WTC11 (cell line): ENCODE results near the gene IGFBP2. TPM values are rescaled to one million over a fixed set of nuclear protein-coding genes. Genes with fewer than 3 reads are reported as not detected.

ENCODE experiments used
- ATAC-seq: fragments of 200-7000 bp; cut with Tn5 transposase; 2 replicates; pipeline ENCODE4 v1.10.0; 2021; ENCODE audit warnings: mild to moderate bottlenecking, moderate library complexity
- CTCF ChIA-PET: fragments of 300-600 bp; sonication (Branson Sonifier 250); formaldehyde crosslinking; loops from one replicate; lab custom pipeline; 2021; ENCODE audit warnings: antibody characterized with exemption; lab: Charles Lee
- POLR2A ChIA-PET: fragments of 350-600 bp; sonication (Branson Sonifier 250); formaldehyde crosslinking; loops from one replicate; lab custom pipeline; 2021; ENCODE audit warnings: antibody characterized with exemption; lab: Charles Lee
- DNase-seq: peaks from one replicate; pipeline ENCODE4 v3.0.0; 2021; ENCODE audit warnings: low spot score
- H3K27ac Mint-ChIP-seq: 2 replicates; pipeline ENCODE4 v1.8.0; 2021; ENCODE audit warnings: mixed read lengths
- H3K27me3 Mint-ChIP-seq: 2 replicates; pipeline ENCODE4 v1.8.0; 2021; ENCODE audit warnings: low read depth, mild to moderate bottlenecking, moderate library complexity, mixed read lengths
- H3K36me3 Mint-ChIP-seq: 2 replicates; pipeline ENCODE4 v1.8.0; 2021; ENCODE audit warnings: mixed read lengths
- H3K4me1 Mint-ChIP-seq: 2 replicates; pipeline ENCODE4 v1.8.0; 2022; ENCODE audit warnings: mixed read lengths
- H3K4me3 Mint-ChIP-seq: 2 replicates; pipeline ENCODE4 v1.8.0; 2021; ENCODE audit warnings: mild to moderate bottlenecking, moderate library complexity, mixed read lengths
- H3K9me3 Mint-ChIP-seq: 2 replicates; pipeline ENCODE4 v1.8.0; 2021; ENCODE audit warnings: mixed read lengths
- ATF6 ChIP-seq: sonication (generic); formaldehyde crosslinking; IDR thresholded peaks from 2 replicates; pipeline ENCODE4 v1.8.1; 2023; ENCODE audit warnings: mild to moderate bottlenecking, missing genetic modification reagents
- E2F4 ChIP-seq: sonication (generic); formaldehyde crosslinking; IDR thresholded peaks from 2 replicates; pipeline ENCODE4 v1.8.1; 2022; ENCODE audit warnings: low read depth, mild to moderate bottlenecking, moderate library complexity, missing genetic modification reagents, borderline replicate concordance
- GABPB1 ChIP-seq: sonication (generic); formaldehyde crosslinking; IDR thresholded peaks from 2 replicates; pipeline ENCODE4 v1.8.1; 2023; ENCODE audit warnings: mild to moderate bottlenecking, missing genetic modification reagents
- GRHL2 ChIP-seq: fragments of 250-450 bp; sonication (Bioruptor Pico); IDR thresholded peaks from 2 replicates; pipeline ENCODE4 v1.8.0; 2022; ENCODE audit warnings: mild to moderate bottlenecking, moderate library complexity; ENCODE audit not compliant: insufficient replicate concordance, severe bottlenecking
- KAT7 ChIP-seq: sonication (generic); formaldehyde crosslinking; IDR thresholded peaks from 2 replicates; pipeline ENCODE4 v1.8.1; 2023; ENCODE audit warnings: missing genetic modification reagents, mild to moderate bottlenecking, borderline replicate concordance
- NFE2L1 ChIP-seq: sonication (generic); formaldehyde crosslinking; IDR thresholded peaks from 2 replicates; pipeline ENCODE4 v1.8.1; 2023; ENCODE audit warnings: missing genetic modification reagents
- NR3C1 ChIP-seq: sonication (generic); formaldehyde crosslinking; conservative IDR thresholded peaks from 2 replicates; pipeline ENCODE4 v1.8.1; 2023; ENCODE audit warnings: low read depth, mild to moderate bottlenecking, missing genetic modification reagents
- OVOL2 ChIP-seq: fragments of 250-450 bp; sonication (Bioruptor Pico); IDR thresholded peaks from 2 replicates; pipeline ENCODE4 v1.9.0; 2021; ENCODE audit warnings: mild to moderate bottlenecking, borderline replicate concordance
- PRDM15 ChIP-seq: sonication (generic); formaldehyde crosslinking; IDR thresholded peaks from 2 replicates; pipeline ENCODE4 v1.8.0; 2022; ENCODE audit warnings: missing genetic modification reagents
- RELA ChIP-seq: sonication (generic); formaldehyde crosslinking; IDR thresholded peaks from 2 replicates; pipeline ENCODE4 v1.8.1; 2022; ENCODE audit warnings: missing genetic modification reagents, mild to moderate bottlenecking, borderline replicate concordance
- STAT6 ChIP-seq: sonication (generic); formaldehyde crosslinking; conservative IDR thresholded peaks from 2 replicates; pipeline ENCODE4 v1.8.1; 2023; ENCODE audit warnings: mild to moderate bottlenecking, low read depth, missing genetic modification reagents, moderate library complexity
- TCF7 ChIP-seq: sonication (generic); formaldehyde crosslinking; IDR thresholded peaks from 2 replicates; pipeline ENCODE4 v1.8.0; 2022; ENCODE audit warnings: mild to moderate bottlenecking, low read depth, missing genetic modification reagents, moderate library complexity
- USF1 ChIP-seq: sonication (generic); formaldehyde crosslinking; IDR thresholded peaks from 2 replicates; pipeline ENCODE4 v1.8.0; 2022; ENCODE audit warnings: mild to moderate bottlenecking, missing genetic modification reagents
- ZNF232 ChIP-seq: sonication (generic); formaldehyde crosslinking; IDR thresholded peaks from 2 replicates; pipeline ENCODE4 v1.8.0; 2022; ENCODE audit warnings: mild to moderate bottlenecking, missing genetic modification reagents
- ZNF416 ChIP-seq: fragments of 250-450 bp; sonication (Bioruptor Pico); IDR thresholded peaks from 2 replicates; pipeline ENCODE4 v1.9.0; 2021; ENCODE audit warnings: mild to moderate bottlenecking, inconsistent platforms
- ZNF423 ChIP-seq: fragments of 250-450 bp; sonication (Bioruptor Pico); IDR thresholded peaks from 2 replicates; pipeline ENCODE4 v2.1.2; 2022; ENCODE audit warnings: mild to moderate bottlenecking, moderate library complexity
- total RNA-seq: library from RNA; stranded (reverse); gene quantifications from 3 replicates; pipeline ENCODE4 v1.2.3, GENCODE V29; 2021

The IGFBP2 gene
- total RNA-seq, 1 experiment from 2014 or later = 514 TPM

GRCh38 chr2:216679658-216680024 is 46.4 kb downstream of the IGFBP2 start (continued):
- TF ChIP-seq OVOL2 (CRISPR knock-in tag) (no peak), NR3C1 (CRISPR knock-in tag) (no peak), USF1 (no peak)

- no peak overlapping the region for H3K27ac Mint-ChIP-seq
- H3K36me3 Mint-ChIP-seq = no peaks in the 10 kb centered on the region
- no peak for ATAC-seq
- POLR2A ChIA-PET = no interaction called here
- TF ChIP-seq PRDM15 (CRISPR knock-in tag) (no peak), ZNF232 (CRISPR knock-in tag) (no peak), GABPB1 (CRISPR knock-in tag) (no peak), STAT6 (CRISPR knock-in tag) (no peak), ZNF416 (CRISPR knock-in tag) (no peak), TCF7 (no peak), ZNF423 (no peak), E2F4 (CRISPR knock-in tag) (no peak), KAT7 (no peak), RELA (CRISPR knock-in tag) (no peak), GRHL2 (CRISPR knock-in tag) (no peak), ATF6 (no peak), NFE2L1 (no peak)
- TF ChIP-seq, all 79 proteins: peak for 0
- no peaks in the 10 kb centered on the region for H3K9me3 Mint-ChIP-seq
- no peak overlapping the region for H3K4me3 Mint-ChIP-seq
- no peak for DNase-seq
- CTCF ChIA-PET = interaction anchor here (1.5 to 2.6 kb wide), 2 partner anchors 13 to 15 kb away, joined by 4 to 23 read pairs; no protein-coding TSS in a partner anchor
- H3K27me3 Mint-ChIP-seq = no peaks in the 10 kb centered on the region; the same call in 1 of the 2 replicates
- peaks cover 42% of the 10 kb centered on the region for H3K4me1 Mint-ChIP-seq
These were observed 47.9 kb downstream of the IGFBP2 start for GRCh38 chr2:216680951-216681629.
